Femur (tissue), 1 donor: ENCODE measurements around the gene SAXO2.
"Not testable (repeated sequence)": the region's sequence is repeated elsewhere in the genome, so short reads cannot be mapped to it uniquely, and the experiment has no call there.

Experiments
- DNase-seq: peaks from one replicate; pipeline ENCODE4 v3.0.0-alpha.2; 2017

The SAXO2 gene, protein sequence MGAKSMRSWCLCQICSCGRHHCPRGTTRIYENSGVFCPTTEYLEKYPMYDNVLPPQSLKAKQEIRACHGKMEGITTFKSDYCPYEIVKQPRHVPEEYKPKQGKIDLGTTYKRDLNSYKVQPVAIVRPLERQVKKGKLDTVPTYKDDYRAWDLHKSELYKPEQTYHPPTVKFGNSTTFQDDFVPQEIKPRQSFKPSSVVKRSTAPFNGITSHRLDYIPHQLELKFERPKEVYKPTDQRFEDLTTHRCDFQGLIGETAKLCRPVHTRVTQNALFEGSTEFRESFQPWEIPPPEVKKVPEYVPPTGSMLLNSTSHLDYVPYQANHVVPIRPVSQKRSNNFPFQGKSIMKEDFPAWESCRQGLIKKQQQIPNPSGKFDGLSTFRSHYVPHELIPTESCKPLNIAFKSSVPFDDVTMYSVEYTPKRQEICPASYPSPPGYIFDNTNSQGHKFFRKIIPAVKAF

DNA sequence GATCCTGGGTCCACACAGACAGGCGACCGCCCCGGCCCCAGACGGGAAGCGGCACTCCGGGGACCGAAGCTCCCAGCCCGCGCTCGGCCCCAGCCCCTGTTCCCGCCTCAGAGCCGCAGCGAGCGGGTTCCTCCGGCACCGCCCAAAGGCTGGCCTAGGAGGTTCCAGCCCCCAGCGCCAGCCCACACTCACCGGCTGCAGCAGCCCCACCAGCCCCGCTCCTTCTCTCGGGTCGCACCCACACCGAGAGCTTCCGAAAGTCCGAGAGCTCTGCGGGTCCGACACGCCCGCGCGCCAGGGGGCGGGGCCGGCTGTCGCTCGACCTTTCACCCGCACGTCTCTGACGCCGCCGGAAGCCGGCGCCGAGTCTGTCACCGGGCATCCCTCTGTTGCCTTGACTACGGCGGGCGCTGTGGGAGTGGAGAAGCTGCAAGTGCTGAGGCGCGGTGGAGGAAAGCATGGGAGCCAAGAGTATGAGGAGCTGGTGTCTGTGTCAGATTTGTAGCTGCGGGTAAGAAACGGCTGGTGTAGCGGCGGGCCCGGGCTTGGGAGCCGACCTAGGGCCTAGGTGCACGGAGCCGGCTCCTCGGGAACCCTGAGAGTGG, at the start of gene SAXO2, which contains the start of gene EFL1:
Gene SAXO2 (plus strand): TSS at position 397 of the 605 bp plus-strand sequence. CDS start 62 bp downstream, at position 459.
Gene EFL1 (minus strand): TSS at position 313 of the 605 bp plus-strand sequence. CDS start 956 bp downstream, outside the sequence.
- peak; percentile 96 for DNase-seq

DNA sequence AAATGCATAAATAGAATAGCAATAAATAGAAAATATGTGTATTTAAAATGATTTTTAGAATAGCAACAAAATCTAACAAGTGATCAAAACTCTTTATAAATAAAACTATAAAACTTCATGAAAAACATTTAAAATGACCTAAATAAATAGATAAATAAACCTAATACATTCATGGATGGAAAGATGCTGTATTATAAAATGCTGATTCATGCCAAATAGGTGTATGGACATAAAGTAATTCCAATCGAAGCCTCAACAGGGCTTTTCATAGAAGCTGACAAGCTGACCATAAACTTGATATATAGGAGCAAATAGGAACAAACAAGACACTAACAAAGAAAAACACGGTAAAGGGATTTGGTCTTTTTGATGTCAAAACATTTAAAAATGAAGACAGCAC, 46.5 kb upstream of the SAXO2 start:
- DNase-seq, result not testable (repeated sequence)

DNA sequence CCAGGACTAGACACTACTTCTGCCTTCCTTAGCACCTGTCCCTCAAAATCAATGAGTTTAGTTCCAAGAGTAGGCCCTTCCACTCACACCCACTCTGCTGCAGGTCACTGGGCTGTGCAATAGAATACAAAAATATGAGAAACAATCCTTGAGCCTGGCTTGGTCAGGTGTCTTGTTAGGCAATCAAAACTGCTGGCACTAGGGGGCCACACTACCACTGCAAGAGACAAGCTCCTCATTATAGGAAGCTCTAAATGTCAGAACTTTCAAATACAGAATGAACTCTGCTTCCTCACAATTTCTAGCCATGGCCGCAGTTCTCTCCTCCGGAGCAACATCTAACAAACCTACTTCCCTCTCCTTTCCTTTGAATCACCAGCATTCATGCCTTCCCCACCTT, 41.1 kb upstream of the SAXO2 start:
- DNase-seq, result peak; percentile 37

DNA sequence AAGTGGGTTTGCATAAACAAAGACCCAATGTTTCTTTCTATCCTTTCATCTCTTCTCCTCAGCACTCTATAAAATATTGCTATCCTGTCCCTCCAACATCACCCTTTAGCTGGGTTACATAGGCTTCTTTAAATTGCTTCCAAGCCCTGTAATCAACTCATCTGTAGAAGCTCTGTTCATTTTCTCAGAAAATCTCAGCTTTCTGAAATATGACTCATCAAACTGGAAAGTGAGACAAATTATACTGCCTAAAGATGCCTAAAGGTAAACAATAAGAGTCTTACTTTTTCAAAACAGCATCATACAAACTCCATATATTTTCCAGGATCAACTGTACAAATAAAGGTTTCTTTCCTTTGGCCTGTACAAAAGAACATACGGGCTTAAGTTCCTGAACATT, 33.9 kb upstream of the SAXO2 start:
- DNase-seq, result no peak

DNA sequence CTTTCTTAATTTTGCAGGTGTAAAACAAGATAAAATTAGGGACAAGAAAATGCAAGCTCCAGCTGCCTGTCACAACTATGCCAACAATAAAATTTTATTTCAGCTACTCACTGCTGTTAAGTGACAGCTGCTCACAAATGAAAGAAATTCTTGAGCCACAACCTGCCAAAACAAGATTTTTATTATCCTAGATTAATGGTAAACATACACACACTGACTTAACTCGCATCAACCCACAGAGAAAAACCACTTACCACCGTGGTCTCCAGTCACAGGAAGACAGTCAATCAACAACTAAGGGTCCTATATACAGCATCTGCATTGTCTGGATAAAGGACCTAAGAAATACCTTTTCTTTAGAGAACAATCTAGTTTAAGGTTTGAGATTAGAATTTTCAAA, 31.4 kb upstream of the SAXO2 start:
- DNase-seq, result no peak

DNA sequence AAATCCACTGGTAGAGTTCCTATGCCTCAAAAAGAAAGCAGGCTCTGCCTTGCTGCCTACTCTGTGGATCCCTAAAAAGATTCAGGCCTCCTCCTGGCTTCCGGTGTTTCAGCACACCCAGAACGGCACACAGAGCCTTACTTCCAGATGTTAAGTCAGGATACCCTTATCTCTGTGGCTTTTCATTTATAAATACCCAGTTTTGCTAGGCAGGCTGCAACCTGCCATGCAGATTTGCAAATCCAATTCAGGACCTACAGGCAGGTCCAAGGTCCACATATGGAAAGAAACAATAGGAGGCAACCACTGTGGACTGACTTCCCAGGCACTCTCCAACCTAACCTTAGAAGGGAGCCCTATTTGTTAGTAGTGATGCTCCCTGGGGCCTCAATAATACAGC, 30.8 kb upstream of the SAXO2 start:
- no peak for DNase-seq

DNA sequence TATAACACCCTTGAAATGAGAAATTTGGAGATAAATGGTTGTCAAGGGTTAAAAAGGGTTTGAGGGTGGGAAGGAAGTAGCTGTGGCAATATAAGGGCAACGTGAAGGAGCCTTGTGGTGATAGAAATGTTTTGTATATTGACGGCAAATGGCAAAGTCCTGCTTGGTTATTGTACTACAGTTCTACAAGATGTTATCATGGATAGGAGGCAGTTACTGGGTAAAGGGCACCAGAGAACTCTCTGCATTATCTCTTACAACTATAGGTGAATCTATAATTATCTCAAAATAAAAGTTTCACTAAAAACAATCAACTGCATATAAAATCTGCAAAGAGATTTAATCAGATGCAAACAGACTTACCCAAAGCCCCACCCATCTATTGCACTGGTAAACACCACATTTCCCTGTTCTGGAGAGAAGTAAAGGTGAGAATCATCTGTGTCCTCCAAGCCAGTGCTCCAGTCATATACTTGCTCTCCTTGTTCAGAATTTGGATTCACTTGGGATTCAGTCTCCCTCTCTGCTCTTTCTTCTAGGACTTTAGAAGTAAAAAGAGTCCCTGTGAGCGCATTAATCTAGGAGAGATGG, 24.6 kb upstream of the SAXO2 start:
- not testable (repeated sequence) for DNase-seq

DNA sequence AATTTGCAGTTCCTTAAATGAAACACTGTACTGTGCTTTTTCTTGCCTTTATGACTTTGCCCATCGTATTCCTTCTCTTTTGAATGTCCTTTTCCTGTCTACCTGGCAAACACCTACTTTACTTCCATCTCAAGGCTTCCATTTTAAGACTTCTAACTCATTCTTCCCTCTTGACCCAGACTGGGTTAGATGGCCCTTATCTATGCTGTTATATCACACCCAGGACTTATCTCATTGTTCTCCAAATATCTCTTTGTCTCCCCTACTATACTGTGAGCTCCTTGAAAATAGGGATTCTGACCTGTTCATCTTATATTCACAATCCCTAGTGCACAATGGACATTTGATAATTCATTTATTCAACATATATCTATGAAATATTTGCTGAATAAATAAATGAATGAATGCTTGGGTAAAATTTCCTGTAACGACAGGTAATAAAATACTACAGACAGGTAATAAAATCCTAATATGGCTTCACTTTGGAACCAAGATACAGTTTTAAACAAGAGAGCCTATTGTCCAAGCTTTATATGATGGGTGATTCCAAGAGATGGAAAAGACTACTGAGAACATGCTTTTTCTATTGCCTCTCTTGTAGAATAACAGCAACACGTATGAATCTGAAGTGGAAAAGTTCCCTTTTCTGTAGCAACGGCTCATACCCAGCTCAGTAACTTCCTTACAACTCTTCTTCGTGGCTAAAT, 22.8 kb upstream of the SAXO2 start:
- DNase-seq, result no peak

DNA sequence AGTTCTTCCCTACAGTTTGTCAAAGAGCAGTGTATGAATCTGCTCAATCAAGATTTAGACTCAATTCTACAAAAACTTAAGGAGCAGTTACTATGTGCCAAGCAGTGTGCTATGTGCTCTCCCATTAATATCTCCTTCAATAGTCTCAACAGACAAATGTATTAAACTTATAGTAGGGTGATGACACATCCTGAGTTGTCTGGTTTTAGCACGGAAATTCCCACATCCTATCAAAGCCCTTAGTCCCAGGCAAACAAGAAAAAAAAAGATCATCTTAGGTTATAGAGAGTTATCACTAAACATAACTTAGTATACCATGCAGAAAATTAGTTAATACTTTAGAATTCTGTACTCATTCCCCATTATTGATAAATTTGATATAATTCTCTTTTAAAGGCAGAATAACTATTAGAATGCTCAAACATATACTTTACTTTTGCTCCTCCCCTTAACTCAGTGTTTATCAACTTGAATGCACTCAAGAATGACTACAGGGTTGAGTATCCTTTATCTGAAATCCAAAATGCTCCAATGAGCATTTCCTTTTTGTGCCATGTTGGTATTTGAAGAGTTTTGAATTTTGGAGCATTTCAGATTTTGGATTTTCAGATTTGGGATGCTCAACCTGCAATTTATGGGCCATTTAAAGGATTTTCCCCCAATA, 20.6 kb upstream of the SAXO2 start:
- not testable (repeated sequence) for DNase-seq

DNA sequence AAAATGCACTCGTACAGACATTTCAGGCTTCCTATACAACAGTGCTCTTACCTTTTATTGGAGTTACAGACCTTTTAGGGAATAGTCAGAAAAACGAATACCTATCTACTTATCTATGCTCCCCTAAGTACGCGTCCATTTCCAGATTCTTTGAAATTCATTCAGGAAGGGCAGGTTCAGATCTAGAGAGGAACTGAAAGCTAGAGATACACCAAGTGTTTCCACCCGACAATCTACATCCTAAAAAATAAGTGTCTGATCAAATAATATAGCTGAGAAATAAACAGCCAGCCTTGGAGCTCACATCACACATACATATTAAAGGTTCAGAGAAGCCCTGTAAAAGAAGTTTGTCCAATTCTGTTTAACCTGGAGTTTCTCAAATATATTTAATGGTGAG, 19.0 kb upstream of the SAXO2 start:
- DNase-seq, result not testable (repeated sequence)

DNA sequence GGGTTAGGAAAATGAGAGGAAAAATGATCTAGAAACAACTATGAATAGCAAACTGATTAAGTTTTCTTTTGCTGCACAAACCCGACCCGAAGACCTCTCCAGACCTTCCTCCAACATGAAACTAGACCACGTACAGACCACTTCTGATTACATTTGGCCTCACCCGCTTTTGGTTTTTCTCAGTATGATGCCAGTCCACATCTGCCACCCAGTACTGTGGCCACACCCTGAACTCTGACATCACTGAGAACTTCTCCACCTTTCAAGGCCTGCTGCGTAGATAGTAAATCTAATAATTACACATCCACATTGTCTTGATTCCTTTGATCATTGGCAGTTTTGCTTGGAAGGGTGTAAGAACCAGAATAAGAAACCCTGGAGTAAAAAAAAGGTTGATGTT, 16.7 kb upstream of the SAXO2 start:
- not testable (repeated sequence) for DNase-seq

DNA sequence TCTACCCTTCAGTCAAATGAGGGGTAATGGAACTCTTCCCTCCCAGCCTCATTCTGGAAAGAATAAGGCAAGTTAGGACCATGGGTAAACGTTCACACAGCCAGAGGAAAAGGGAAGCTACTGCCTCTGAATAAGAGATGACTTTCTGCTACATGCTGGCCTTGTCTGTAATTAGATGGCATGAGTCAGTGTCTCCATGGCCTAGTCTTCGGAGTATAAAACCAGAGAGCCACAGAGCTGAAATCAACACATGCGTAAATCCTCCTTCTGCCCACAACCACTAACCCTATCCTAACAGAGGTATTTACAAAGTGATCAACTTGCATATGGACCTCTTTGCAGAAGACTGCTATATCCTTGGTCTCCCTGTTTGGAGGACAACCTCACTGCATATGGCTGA, 14.4 kb upstream of the SAXO2 start:
- peak; percentile 25 for DNase-seq

DNA sequence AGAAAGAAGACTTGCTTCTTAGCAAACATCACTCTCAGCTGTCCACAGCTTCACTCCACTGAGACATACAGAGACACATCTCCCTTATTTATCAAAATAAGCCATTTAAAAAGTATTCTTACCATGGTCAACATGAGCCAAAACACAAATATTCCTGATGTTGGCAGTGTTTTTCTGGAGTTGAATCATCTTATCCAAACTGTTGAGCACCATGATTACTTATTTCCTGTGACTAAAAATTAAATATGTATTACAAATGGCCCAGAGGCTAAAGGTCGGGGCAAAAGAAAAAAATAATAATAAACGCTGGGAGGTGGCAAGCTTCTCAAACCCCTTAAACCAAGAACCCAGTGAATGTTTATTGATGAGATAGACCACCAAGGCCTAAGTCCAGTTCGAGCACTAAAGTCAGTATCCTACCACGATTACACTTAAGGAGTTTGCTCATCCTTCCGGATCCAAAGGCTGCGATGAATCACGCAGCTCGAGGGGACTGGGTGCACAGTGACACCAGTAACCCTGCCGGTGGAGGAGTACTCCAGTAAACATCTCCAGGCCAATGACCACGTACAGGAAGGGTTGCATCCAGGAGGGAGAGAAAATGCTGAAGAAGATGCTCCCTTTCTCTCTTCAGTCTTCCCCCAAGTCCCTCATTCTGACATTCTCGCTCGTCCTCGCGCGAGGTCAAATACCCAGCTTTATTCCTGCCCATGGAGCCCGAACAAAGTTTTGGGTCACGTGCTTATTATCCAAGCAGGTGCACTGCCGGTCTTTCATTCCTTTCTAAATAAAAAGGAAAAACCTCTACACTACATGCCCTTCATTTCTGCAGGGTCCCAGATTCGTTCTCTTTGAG, 824 bp upstream of the SAXO2 start:
- DNase-seq, result not testable (repeated sequence)

DNA sequence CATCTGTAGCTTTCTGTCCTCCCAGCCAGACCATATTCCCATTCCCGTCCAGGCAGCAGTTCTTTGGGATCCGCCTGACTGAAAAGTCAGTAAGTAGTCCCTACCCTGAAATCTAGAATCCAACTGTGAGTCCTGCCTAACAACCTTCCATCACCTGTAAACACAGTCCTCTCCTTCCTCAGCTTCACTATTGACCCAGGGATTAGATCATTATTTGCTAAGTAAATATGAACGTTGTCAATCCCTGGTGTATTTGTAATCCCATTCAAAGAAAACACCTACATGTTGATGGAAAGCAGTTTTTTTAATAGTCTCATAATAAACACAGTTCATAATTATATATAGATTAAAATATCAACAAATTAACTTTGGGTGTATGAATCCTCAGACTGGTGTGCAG, 732 bp downstream of the SAXO2 start:
- no peak for DNase-seq

DNA sequence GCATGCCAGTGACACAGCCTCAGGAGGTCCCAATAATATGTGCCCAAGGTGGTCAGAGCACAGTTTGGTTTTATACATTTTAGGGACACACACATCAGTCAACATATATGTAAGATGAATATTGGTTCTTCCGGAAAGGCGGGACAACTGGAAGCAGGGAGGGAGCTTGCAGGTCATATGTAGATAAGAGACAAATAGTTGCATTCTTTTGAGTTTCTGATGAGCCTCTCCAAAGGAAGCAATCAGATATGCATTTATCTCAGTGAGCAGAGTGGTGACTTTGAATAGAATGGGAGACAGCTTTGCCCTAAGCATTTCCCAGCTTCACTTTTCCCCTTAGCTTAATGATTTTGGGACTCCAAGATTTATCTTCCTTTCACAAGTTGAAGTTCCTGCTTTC, 4.5 kb downstream of the SAXO2 start:
- not testable (repeated sequence) for DNase-seq

DNA sequence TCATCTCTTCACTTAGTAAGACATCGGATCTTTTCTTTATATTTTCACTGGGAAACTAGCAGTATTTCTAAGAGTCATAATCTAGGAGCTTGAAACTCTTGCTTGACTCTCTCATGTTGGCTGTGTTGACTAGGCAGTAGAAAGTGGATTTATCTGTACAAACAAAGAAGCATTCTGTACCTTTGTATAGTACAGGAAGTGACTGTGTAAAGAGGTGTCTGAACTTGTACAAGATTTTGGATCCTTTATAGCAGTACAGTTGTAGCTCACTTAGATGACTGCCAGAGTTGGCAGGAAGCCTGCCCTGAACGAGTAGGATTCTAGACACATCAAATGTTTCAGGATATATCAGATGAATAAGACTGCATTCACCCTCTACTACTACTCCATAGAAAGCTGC, 5.8 kb downstream of the SAXO2 start:
- DNase-seq, result not testable (repeated sequence)

DNA sequence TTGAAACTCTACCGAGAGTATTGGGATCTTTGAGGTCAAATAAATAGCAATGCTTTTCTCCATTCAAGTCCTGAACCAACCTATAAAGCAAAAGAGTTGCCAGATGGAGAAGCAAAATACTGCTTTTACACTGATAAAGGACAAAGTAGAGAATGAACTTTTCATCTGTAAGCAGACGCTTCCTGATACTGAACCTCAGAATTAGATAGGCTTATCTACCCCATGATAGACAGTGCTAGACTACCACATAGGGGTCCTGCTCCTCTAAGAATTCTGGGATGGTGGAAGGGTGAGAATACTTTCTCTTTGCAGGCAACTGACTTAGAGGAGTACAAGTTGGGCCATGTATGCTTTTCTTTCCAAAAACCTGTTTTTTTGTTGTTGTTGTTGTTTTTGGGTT, 9.5 kb downstream of the SAXO2 start:
- DNase-seq, result no peak

DNA sequence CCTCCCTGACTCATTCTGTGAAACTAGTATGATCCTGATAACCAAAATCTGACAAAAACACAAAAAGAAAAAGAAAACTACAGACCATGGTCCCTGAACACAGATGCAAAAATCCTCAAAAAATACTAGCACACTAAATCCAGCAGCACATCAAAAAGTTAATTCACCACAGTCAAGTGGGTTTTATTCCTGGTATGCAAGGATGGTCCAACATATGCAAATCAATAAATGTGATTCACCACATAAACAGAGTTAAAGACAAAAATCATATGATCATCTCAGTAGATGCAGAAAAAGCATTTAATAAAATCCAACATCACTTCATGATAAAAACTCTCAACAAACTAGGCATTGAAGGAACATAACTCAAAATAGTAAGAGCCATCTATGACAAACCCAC, 12.8 kb downstream of the SAXO2 start:
- no peak for DNase-seq

DNA sequence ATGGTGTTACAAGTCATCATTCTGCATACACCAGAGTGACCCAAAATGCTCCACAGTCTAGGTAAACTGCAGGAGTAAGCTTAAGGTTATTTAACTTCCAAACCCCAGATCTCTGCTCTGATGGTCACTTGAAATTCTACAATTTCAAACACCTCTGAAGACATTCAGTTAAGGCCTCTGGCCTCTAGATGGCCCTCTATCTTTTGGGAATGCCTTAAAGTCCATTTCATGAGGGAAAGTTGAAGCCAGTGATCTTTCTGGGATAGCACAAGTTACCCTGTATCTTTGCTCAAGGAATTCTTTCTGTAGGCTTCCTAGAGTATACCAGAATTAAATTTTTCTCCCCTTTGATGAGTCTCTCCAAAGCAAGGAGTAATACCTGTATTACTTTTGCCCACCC, 18.7 kb downstream of the SAXO2 start:
- not testable (repeated sequence) for DNase-seq

DNA sequence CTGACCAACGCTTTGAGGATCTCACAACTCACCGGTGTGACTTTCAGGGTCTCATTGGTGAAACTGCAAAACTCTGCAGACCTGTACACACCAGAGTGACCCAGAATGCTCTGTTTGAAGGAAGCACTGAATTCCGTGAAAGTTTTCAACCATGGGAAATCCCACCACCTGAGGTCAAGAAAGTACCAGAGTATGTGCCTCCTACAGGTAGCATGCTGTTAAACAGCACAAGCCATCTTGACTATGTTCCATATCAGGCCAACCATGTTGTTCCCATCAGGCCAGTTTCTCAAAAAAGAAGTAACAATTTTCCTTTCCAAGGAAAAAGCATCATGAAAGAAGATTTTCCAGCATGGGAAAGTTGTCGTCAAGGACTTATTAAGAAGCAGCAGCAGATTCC, 19.8 kb downstream of the SAXO2 start:
- not testable (repeated sequence) for DNase-seq

DNA sequence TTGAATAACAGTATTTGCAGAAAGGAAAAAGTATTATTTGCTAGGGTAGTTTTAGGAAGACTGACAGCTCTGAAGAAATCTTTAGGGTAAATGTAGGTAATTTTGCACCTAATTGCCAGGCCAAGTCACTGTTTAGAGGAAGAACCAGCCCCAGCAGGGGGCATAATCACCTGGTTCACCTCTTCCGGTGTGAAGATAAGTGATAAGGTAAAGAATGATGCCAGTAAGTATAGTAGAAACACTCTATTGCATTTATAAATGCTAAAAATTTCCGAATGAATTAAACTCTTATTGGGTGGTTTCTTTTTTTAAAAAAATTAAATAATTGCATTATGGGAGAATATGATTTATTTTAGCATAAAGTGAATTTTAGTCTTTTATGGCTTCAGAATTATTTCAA, 21.8 kb downstream of the SAXO2 start:
- not testable (repeated sequence) for DNase-seq

DNA sequence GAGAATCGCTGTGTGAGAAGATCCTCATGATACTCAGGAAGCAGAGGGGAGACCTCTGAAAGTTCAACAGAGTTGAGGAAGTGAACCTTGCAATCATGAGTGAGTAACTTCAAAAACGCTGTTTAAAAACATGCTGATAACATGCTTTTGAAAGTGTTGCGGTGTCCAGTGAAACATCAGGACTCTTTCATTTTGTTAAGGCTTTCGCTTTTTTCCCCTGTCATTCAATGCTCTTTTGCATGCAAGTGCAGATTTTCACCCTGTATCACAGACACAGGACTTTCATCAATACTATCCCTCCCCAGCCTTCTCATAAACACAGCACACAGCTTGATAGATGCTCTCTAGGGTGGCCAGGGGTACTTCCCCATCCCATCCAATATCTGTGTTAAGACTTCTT, 23.9 kb downstream of the SAXO2 start:
- DNase-seq, result not testable (repeated sequence)
